GM23338 (cell line): Measurements from ENCODE around the gene KRT78.

Experiments used
- CREB1 ChIP-seq: fragments of 250-450 bp; sonication (Bioruptor Pico); IDR thresholded peaks from 2 replicates; pipeline ENCODE4 v1.5.0; 2020; ENCODE audit warnings: low read depth, mild to moderate bottlenecking, moderate library complexity
- CTCF ChIP-seq, 2 experiments: fragments of 200-600 bp in 1 of 2; sonication (generic) in 1 of 2; conservative IDR thresholded peaks; 2 replicates each; pipeline versions ENCODE4 v1.5.1 to v1.6.1; 2016 to 2017; ENCODE audit warnings: antibody characterized with exemption in 2 of 2, low read depth in 2 of 2, mild to moderate bottlenecking in 2 of 2, moderate library complexity in 1 of 2
- ETS1 ChIP-seq: IDR thresholded peaks from 2 replicates; pipeline ENCODE4 v1.6.1; 2016; ENCODE audit warnings: antibody characterized with exemption
- EZH2 ChIP-seq: fragments of 200-600 bp; sonication (generic); IDR thresholded peaks from one replicate; pipeline ENCODE4 v1.8.0; 2017; ENCODE audit warnings: antibody characterized with exemption, mild to moderate bottlenecking, low read depth; ENCODE audit not compliant: unreplicated experiment
- EZH2phosphoT487 ChIP-seq: fragments of 200-600 bp; sonication (generic); IDR thresholded peaks from one replicate; pipeline ENCODE4 v1.8.1; 2018; ENCODE audit warnings: antibody characterized with exemption; ENCODE audit not compliant: unreplicated experiment
- JUNB ChIP-seq: IDR thresholded peaks from one replicate; pipeline ENCODE4 v1.6.1; 2016; ENCODE audit warnings: antibody characterized with exemption; ENCODE audit not compliant: unreplicated experiment
- NANOG ChIP-seq: IDR thresholded peaks from 2 replicates; pipeline ENCODE4 v1.6.1; 2016; ENCODE audit warnings: antibody characterized with exemption, borderline replicate concordance
- POLR2AphosphoS5 ChIP-seq: IDR thresholded peaks from 2 replicates; pipeline ENCODE4 v1.6.1; 2016; ENCODE audit warnings: antibody characterized with exemption, low read depth
- STAT1 ChIP-seq: IDR thresholded peaks from one replicate; pipeline ENCODE4 v1.6.1; 2016; ENCODE audit warnings: antibody characterized with exemption; ENCODE audit not compliant: unreplicated experiment
- ZNF114 ChIP-seq: fragments of 250-450 bp; sonication (Bioruptor Pico); IDR thresholded peaks from 2 replicates; pipeline ENCODE4 v1.5.0; 2020; ENCODE audit warnings: mild to moderate bottlenecking, moderate library complexity
- ZNF331 ChIP-seq: fragments of 250-450 bp; sonication (Bioruptor Pico); IDR thresholded peaks from 2 replicates; pipeline ENCODE4 v1.5.0; 2020; ENCODE audit warnings: low read depth, mild to moderate bottlenecking, moderate library complexity
- TF ChIP-seq, protein P1 (sequence below): IDR thresholded peaks from one replicate; pipeline ENCODE4 v1.6.1; 2018; ENCODE audit warnings: antibody characterized with exemption; ENCODE audit not compliant: unreplicated experiment

- TF ChIP-seq CTCF (conservative IDR thresholded peaks at IDR 0.05; ENCODE audit: low read depth in 2 of 2), result no peak
- TF ChIP-seq, protein P1, sequence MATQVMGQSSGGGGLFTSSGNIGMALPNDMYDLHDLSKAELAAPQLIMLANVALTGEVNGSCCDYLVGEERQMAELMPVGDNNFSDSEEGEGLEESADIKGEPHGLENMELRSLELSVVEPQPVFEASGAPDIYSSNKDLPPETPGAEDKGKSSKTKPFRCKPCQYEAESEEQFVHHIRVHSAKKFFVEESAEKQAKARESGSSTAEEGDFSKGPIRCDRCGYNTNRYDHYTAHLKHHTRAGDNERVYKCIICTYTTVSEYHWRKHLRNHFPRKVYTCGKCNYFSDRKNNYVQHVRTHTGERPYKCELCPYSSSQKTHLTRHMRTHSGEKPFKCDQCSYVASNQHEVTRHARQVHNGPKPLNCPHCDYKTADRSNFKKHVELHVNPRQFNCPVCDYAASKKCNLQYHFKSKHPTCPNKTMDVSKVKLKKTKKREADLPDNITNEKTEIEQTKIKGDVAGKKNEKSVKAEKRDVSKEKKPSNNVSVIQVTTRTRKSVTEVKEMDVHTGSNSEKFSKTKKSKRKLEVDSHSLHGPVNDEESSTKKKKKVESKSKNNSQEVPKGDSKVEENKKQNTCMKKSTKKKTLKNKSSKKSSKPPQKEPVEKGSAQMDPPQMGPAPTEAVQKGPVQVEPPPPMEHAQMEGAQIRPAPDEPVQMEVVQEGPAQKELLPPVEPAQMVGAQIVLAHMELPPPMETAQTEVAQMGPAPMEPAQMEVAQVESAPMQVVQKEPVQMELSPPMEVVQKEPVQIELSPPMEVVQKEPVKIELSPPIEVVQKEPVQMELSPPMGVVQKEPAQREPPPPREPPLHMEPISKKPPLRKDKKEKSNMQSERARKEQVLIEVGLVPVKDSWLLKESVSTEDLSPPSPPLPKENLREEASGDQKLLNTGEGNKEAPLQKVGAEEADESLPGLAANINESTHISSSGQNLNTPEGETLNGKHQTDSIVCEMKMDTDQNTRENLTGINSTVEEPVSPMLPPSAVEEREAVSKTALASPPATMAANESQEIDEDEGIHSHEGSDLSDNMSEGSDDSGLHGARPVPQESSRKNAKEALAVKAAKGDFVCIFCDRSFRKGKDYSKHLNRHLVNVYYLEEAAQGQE, result no peak
- TF ChIP-seq ZNF114 (CRISPR knock-in tag), result no peak
- no peak for TF ChIP-seq POLR2AphosphoS5
- TF ChIP-seq EZH2, result no peak
- no peak for TF ChIP-seq CREB1 (CRISPR knock-in tag)
- no peak for TF ChIP-seq EZH2phosphoT487
- no peak for TF ChIP-seq ETS1
- TF ChIP-seq ZNF331 (CRISPR knock-in tag), result no peak
- no peak for TF ChIP-seq JUNB
- TF ChIP-seq NANOG, result no peak
- no peak for TF ChIP-seq STAT1
These were observed 33.6 kb downstream of the KRT78 start for GRCh38 chr12:52815161-52815560.
